Caco-2 (cell line): Measurements from ENCODE around the gene TMEM266. TPM values are rescaled to one million over a fixed set of nuclear protein-coding genes. Genes with fewer than 3 reads are reported as not detected.

Source experiments
- BruUV-seq: library from RNA; stranded (reverse); fragments of 400-500 nt; replicated peaks from 2 replicates; lab custom pipeline; 2021; lab: Mats Ljungman, UMichigan
- CTCF ChIA-PET: fragments of 300-600 bp; sonication (Branson Sonifier 250); formaldehyde crosslinking; loops from one replicate; lab custom pipeline; 2022; ENCODE audit warnings: antibody characterized with exemption; lab: Charles Lee
- POLR2A ChIA-PET: fragments of 300-600 bp; sonication (Branson Sonifier 250); formaldehyde crosslinking; loops from one replicate; lab custom pipeline; 2022; ENCODE audit warnings: antibody characterized with exemption; lab: Charles Lee
- DNase-seq, 2 experiments: peaks; one replicate each; pipeline versions ENCODE4 v3.0.0 to v3.0.0-alpha.2; 2020 to 2022
- H3K27me3 ChIP-seq: replicated peaks from 2 replicates; pipeline ENCODE4 v1.6.0; 2011; ENCODE audit warnings: low read length; ENCODE audit not compliant: control insufficient read depth, insufficient read depth
- H3K36me3 ChIP-seq: 2 replicates; pipeline ENCODE4 v1.5.1; 2011; ENCODE audit warnings: low read length; ENCODE audit not compliant: control insufficient read depth, insufficient read depth
- H3K4me1 ChIP-seq: fragments of 250-450 bp; sonication (Bioruptor Pico); 2 replicates; pipeline ENCODE4 v1.5.1; 2020; ENCODE audit warnings: mild to moderate bottlenecking
- H3K4me3 ChIP-seq: 2 replicates; pipeline ENCODE4 v1.5.1; 2011; ENCODE audit warnings: low read depth, mild to moderate bottlenecking, control low read depth, low read length
- H3K9me3 ChIP-seq: fragments of 250-450 bp; sonication (Bioruptor Pico); 2 replicates; pipeline ENCODE4 v1.5.1; 2020; ENCODE audit warnings: mild to moderate bottlenecking, moderate library complexity
- H3K27ac Mint-ChIP-seq: one replicate; pipeline ENCODE4 v1.8.0; 2022; ENCODE audit warnings: mixed read lengths; ENCODE audit not compliant: unreplicated experiment
- H3K27me3 Mint-ChIP-seq: one replicate; pipeline ENCODE4 v1.8.0; 2022; ENCODE audit warnings: mixed read lengths; ENCODE audit not compliant: insufficient read depth, unreplicated experiment
- H3K36me3 Mint-ChIP-seq: one replicate; pipeline ENCODE4 v1.8.0; 2022; ENCODE audit warnings: mild to moderate bottlenecking, mixed read lengths; ENCODE audit not compliant: insufficient read depth, unreplicated experiment
- H3K4me1 Mint-ChIP-seq: one replicate; pipeline ENCODE4 v1.8.0; 2022; ENCODE audit warnings: low read depth, mixed read lengths; ENCODE audit not compliant: unreplicated experiment
- H3K4me3 Mint-ChIP-seq: one replicate; pipeline ENCODE4 v1.8.0; 2022; ENCODE audit warnings: mild to moderate bottlenecking, moderate library complexity, mixed read lengths; ENCODE audit not compliant: unreplicated experiment
- H3K9me3 Mint-ChIP-seq: one replicate; pipeline ENCODE4 v1.8.0; 2022; ENCODE audit warnings: mixed read lengths; ENCODE audit not compliant: unreplicated experiment
- CTCF ChIP-seq, 2 experiments: fragments of 200-600 bp in 1 of 2; IDR thresholded peaks; 1 replicate in 1 of 2; 2 replicates in 1 of 2; pipeline versions ENCODE4 v1.5.1 to v1.8.0; 2011 to 2022; ENCODE audit warnings: antibody characterized with exemption in 1 of 2, control low read depth in 1 of 2, inconsistent platforms in 1 of 2, low read depth in 1 of 2, low read length in 1 of 2, mild to moderate bottlenecking in 1 of 2, moderate library complexity in 1 of 2; ENCODE audit not compliant: insufficient read depth in 1 of 2, severe bottlenecking in 1 of 2, unreplicated experiment in 1 of 2
- intact Hi-C: fragments of 100-400 bp; cut with micrococcal nuclease; formaldehyde crosslinking; loops from one replicate; pipeline ENCODE4 v1.10.0; 2022; ENCODE audit not compliant: unreplicated experiment
- total RNA-seq: library from RNA; stranded (reverse); gene quantifications from 2 replicates; pipeline ENCODE4 v1.2.3, GENCODE V29; 2022

Gene TMEM266
- total RNA-seq, 1 experiment from 2014 or later, result 0.27 TPM

- Mint-ChIP-seq H3K4me1 (no peaks in the 10 kb centered on the region), H3K9me3 (no peaks in the 10 kb centered on the region), H3K27me3 (no peaks in the 10 kb centered on the region), H3K27ac (no peak overlapping the region), H3K4me3 (no peak overlapping the region), H3K36me3 (peaks cover 45% of the 10 kb centered on the region)
- H3K27me3 ChIP-seq, result no peaks in the 10 kb centered on the region
- POLR2A ChIA-PET, result no interaction called here
- H3K36me3 ChIP-seq, result no peaks in the 10 kb centered on the region
- CTCF ChIA-PET, result no interaction called here
- no TSS peak for BruUV-seq
- no peak for TF ChIP-seq CTCF (IDR thresholded peaks at IDR 0.05; ENCODE audit: insufficient read depth in 1 of 2, low read depth in 1 of 2, low read length in 1 of 2, severe bottlenecking in 1 of 2, unreplicated experiment in 1 of 2)
- H3K9me3 ChIP-seq, result no peaks in the 10 kb centered on the region
- intact Hi-C loops, result no loop called here
- no peak overlapping the region for H3K4me3 ChIP-seq
- no peaks in the 10 kb centered on the region for H3K4me1 ChIP-seq
- no peak for DNase-seq
These were observed 144.5 kb downstream of the TMEM266 start for GRCh38 chr15:76204109-76204845.

- Mint-ChIP-seq H3K4me1 (no peaks in the 10 kb centered on the region), H3K27me3 (no peaks in the 10 kb centered on the region), H3K27ac (no peak overlapping the region), H3K36me3 (peaks cover 48% of the 10 kb centered on the region), H3K9me3 (no peaks in the 10 kb centered on the region), H3K4me3 (no peak overlapping the region)
- Histone ChIP-seq H3K9me3 (no peaks in the 10 kb centered on the region), H3K36me3 (no peaks in the 10 kb centered on the region), H3K27me3 (no peaks in the 10 kb centered on the region), H3K4me3 (no peak overlapping the region), H3K4me1 (no peaks in the 10 kb centered on the region)
- BruUV-seq, result no TSS peak
- CTCF ChIA-PET, result interaction anchor here (0.6 kb wide), 1 partner anchor 11 kb away, joined by 3 read pairs; no protein-coding TSS in a partner anchor
- TF ChIP-seq CTCF (IDR thresholded peaks at IDR 0.05; ENCODE audit: insufficient read depth in 1 of 2, low read depth in 1 of 2, low read length in 1 of 2, severe bottlenecking in 1 of 2, unreplicated experiment in 1 of 2), result no peak
- POLR2A ChIA-PET, result no interaction called here
- intact Hi-C loops, result no loop called here
- no peak for DNase-seq
These were observed 145.2 kb downstream of the TMEM266 start for GRCh38 chr15:76204916-76205460.

- ChIA-PET POLR2A (interaction anchor here (0.6 kb wide), 1 partner anchor 725 kb away, joined by 4 read pairs; the partner anchor contains the start of gene RCN2), CTCF (no interaction called here)
- TF ChIP-seq CTCF (IDR thresholded peaks at IDR 0.05; ENCODE audit: insufficient read depth in 1 of 2, low read depth in 1 of 2, low read length in 1 of 2, severe bottlenecking in 1 of 2, unreplicated experiment in 1 of 2), result no peak
- Histone ChIP-seq H3K4me1 (no peaks in the 10 kb centered on the region), H3K27me3 (no peaks in the 10 kb centered on the region), H3K4me3 (no peak overlapping the region), H3K9me3 (no peaks in the 10 kb centered on the region), H3K36me3 (no peaks in the 10 kb centered on the region; the same call in 1 of the 2 replicates)
- H3K27ac Mint-ChIP-seq, result no peak overlapping the region
- DNase-seq, result no peak
- intact Hi-C loops, result no loop called here
- BruUV-seq, result no TSS peak
- H3K36me3 Mint-ChIP-seq, result peaks cover 61% of the 10 kb centered on the region
- H3K9me3 Mint-ChIP-seq, result no peaks in the 10 kb centered on the region
- H3K4me1 Mint-ChIP-seq, result no peaks in the 10 kb centered on the region
- no peaks in the 10 kb centered on the region for H3K27me3 Mint-ChIP-seq
- no peak overlapping the region for H3K4me3 Mint-ChIP-seq
These were observed 146.7 kb downstream of the TMEM266 start for GRCh38 chr15:76206325-76206976.
